ENCODE measurements around the gene TMEM272.
"Not testable (repeated sequence)": the region's sequence is repeated elsewhere in the genome, so short reads cannot be mapped to it uniquely, and the experiment has no call there.

TMEM272 gene

DNA sequence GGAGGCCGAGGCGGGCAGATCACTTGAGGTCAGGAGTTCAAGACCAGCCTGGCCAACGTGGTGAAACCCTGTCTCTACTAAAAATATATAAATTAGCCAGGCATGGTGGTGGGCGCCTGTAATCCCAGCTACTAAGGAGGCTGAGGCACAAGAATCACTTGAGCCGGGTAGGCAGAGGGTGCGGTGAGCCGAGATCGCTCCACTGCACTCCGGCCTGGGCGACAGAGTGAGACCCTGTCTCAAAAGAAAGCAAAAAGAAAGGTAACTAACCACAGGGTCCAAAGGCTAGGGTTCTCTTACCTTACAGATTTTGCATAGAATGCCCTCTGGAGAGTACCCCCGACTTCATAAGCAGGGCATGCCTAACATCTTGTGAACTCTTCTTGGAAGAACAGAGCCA is 20.3 kb downstream of the TMEM272 start:
- DNase-seq = not testable (repeated sequence)

DNA sequence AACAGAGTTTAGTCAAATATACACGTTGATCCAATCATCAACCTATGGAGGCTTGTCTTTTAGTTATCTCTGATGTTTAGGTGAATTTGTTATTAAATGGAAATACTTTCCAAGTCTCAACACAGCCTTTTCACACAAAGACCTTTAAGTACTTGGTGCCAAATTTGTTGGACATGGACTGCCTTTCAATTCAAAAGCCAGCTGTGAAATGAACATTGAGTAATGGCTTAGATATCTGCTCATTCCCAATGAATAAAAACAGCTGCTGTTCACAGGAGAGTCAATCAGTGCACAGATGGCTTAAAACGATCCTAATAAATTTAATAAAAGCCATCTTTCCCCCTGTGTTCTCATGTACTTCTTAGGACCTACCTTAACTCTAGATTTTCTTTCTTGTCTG is 21.1 kb downstream of the TMEM272 start:
- no peak for DNase-seq

DNA sequence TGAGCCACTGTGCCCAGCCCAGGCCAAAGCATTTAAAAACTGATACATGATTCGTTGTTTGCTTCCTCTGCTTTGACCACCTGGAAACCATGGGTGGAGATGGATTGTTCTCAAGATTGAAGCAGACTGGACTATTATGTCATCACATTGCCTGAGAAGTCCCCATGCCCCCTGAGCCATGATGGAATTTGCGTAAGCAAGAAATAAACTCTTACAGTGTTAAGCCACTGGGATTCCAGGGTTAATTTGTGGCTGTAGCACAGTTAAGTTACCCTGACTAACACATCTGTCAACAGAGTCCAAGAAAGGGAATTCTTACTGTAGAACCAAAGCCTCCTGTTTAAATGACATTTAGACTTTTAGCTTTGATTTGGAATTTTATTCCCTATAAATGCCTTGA is 21.6 kb downstream of the TMEM272 start:
- no peak for DNase-seq

DNA sequence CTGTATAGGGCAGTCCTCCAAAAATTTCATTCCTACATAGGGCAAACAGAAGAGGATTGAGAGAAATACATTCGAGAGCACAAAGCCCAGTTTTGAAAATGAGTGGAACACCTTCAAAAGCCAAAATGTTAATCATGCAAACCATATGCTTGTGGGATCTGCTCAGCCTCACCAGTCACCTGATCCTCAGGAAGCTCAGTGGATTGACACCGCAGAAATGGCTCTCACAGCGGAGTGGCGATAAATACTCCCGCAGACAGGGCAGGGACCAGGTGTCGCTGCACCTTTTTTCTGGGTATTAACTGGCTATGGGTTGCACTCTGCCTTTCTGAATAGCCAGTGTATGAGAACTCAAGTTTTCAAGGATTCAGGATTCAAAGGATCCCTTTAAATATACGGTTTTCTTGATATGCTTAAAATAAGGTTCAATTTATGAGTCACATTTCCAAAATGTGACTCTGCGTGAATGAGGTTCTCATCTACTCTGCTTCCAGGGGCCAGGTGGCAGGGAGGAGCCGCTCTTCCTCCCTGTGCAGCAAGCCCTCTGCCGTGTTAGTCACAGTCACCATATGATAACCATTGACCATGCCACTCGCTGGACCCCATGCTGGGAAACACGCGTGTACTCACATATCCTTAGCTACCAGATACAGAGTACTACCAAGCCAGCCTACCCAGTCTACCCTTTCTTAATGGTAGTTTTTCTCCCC is 22.7 kb downstream of the TMEM272 start:
- peak in 1 of 14 donors; percentile 84 for DNase-seq

DNA sequence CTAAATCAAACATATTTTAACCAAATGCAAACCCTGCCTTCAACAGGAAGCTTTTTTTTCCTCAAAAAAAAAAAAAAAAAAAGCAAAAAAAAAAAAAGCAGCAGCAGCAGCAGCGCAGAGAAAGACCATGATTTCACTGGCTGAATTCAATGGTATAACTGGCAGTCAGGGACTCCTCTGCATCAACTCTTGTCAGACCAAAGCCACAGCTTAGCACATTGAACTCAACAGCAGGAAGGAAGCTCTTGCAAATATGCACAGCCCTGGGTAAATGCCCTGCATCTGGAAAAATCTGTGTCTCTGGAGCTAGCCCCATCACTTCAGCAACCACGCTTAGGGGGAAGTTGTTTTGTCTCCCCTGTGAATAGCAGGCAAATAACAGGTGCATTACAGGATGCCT is 23.4 kb downstream of the TMEM272 start:
- DNase-seq = peak in 1 of 14 donors; percentile 66

DNA sequence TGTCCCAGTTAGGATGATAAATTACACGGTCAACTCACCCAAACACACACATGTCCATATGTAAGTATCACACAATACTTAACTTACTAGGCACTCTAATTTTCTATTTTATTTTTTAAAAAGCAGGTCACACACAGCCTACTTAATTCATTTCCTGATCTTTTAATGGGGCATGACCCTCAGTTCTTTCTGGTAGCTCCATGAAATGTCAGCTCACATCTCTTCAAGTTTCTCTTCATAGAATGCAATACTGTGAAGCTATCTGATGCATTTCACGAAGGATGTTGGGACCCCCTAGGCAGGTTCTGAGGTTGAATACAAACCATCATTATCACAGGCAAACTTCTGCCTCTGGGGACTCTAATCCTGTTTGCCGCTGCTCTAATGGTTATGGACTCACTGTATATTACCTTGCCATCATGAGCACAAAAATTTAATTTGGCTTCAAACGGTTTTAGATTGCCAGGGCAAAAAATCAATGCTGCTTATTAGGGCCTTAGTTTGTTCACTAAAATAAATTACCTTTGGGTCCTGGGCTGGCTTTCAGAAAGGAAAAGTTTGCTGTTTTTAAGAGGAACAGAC is 24.9 kb downstream of the TMEM272 start:
- no peak for DNase-seq

DNA sequence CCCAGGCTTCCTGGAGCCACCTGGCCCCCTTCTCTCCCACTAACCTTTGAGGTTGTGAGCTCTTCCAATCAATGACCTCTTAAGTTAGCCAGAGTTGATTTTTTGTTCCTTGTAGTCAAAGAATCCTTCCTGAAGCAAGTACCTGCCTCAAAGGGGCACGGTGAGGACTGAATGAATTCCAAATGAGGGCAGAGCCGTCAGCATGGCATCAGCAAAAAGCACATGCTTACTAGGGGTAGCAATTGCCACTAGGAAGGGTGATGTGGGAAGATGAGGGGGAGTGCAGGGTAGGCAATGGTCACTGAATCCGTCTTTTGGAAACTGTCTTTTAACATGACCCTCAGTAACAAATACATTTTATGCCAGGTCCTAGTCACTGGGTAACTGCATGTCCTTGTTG is 25.4 kb downstream of the TMEM272 start:
- no peak for DNase-seq

DNA sequence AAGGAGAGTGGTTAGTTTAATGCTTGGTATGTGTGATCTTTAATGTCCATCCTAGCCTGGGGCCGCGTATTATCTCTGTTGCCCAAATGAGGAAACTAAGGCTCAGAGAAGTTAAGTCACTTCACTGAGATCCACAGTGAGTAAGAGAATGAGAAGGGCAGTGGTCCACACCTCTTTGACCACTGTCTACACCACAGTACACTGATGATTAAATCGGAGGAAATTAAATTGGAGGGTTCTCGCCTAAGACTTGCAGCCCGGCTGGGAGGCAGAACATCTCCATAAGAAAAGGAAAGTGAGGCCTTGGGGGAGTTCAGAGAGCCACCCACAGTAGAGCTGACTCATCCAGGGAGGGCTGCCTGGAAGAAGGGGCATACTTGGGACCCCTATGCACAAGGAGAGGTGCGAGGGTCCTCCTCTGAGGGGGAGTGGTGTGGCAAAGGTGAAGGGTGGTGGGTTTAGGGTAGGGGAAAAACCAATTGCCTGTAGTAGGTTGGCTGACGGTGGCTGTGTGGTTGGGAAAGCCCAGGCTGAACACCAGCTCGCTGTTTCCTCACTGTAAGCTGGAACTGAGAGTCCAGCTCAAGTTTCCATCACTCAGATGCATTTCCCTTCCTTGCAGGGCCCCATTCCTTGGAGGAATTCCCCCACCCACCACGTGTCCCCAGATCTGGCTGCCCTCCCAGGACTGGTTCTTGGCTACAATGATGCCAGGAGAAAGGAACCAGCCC is 26.0 kb downstream of the TMEM272 start:
- peak in 5 of 14 donors; percentile 14 to 32 (median 21) for DNase-seq

DNA sequence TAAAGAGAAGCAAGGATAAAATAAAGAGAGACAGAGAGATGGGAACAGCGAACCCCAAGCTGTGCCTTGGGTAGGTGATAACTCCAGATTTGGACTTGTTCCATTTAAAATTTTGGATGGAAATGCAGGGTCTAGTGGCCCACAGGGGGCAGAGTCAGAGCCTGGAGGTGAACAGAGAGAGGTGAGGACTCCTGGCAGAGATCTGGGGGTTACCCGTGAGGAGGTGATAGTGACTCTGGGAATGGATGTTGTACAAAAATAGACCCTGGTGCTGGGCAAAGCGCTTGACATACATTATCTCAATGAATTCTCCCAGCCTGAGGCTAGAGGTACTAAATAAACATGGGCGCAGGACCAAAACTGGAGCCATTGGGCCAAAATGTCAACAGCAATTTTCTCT is 26.7 kb downstream of the TMEM272 start:
- no peak for DNase-seq

DNA sequence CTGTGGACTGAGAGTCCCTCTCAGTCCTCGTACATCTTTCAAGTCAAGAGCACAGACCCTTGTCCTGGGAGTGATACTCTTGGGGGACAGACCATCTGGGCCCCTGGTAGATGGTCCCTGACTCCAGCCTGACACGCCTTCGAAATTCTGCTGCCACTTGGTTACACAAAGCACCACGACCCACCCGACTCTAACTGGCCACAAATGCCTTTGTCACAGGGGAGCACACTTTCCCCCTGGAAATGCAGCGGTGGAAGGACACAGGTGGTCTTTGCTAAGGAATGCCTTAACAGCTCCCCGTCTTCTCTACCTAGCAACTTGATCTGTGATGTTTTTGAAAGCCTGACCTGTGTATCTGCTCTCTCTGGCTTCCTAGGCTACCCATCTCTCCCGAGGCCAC is 27.3 kb downstream of the TMEM272 start:
- DNase-seq = no peak

DNA sequence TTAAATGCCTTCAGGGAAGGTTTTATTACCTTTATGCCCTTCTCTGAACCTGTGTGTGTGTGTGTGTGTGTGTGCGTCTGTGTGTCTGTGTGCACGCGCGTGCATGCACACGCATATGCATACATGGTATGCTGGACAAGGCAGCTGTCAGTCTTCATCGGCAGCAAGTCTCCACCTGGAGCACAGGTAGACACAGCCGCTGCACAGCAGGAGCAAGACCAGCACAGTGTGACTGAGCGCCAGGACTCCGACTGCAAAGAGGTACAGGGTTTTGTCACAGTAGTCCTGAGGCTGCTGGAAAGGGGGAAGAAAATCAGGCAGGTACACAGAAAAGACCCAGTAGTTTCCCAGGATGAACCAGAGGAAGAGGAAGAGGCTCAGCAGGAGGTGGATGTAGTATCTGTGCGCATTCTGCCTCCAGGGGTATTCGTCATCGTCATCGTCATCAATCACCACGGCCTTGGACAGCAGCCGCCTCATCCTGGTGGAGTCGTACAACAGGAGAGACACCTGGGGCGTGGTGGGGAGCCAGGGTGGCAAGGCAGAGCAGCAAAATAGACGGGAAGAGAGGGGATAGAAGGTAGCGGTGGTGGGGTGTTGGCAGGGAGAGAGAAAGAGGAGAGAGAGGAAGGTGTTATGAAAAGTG is 28.2 kb downstream of the TMEM272 start:
- no peak for DNase-seq

DNA sequence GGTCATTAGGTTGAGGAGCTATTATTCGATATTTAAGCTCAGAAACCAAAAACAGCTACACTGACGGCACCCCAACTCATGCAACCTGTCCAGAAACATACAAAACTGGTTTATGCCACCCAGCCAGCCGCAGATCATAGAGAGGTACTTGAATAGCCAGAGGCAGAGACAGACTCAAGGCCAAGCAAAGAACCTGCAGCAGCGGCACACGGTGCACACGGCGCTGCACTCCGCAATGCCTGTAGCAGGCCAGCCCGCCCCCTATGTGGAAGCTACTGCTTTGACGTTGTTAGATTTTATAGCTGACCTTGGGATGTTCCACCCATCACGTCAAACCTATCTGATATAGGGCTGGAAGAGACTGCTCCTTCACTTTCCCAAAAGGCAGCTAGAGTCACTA is 29.1 kb downstream of the TMEM272 start:
- no peak for DNase-seq

DNA sequence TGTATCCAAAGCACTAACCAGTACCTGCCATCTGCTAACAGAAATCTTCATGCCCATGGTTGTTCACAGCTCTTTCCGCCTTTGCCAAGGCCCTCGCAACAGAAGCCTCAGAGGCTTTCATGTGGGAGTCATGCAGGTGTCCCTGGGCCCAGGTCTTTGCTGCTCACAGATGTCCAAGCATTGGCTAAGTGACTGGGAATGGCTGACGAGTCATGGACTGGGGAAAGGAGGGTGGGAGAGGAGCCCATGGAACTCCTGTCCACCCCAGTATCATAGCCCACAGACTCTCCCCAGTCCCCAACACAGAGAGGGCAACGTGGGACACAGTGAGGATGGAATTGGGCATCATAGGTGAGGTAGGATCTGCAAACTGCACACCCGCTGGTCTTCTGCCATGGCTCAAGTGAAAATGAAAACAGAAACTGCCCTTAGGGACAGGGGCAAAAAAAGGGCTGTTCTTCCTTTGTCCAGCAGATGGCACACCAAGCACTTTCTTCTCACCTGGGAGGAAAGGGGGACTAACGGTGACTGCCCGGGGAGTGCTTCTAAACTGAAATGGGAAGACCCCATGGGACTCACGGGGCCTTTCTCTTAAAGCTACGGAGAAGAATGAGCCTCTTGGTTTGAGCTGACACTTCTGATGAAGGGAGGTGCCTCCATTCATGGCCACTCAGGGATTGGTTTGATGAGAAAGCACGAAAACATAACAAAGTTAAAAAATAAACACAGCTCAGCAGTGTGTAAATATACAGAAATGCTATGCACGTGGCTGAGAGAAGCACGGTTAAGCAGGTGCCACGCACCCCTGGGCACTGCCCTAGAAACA is 29.9 kb downstream of the TMEM272 start:
- DNase-seq = peak in 10 of 14 donors; percentile 12 to 52 (median 22)

DNA sequence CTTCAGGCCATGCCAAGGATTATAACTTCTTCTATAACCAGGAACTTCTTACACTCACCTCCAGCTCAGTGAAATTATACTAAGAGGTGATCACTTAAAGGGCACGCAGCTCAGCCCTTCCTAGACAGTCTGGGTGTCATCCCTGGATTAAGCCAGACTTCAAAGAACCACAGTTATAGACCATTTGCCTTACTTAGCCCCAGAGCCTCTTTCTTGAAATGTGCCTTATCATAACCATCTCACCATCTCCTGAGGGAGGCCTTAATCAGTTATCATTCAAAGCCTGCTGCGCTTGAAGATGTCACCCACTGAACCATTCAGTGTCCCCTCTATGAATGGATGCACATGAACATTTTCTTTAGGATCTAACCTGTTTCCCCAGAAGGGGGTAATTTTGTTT is 30.9 kb downstream of the TMEM272 start:
- DNase-seq = no peak

DNA sequence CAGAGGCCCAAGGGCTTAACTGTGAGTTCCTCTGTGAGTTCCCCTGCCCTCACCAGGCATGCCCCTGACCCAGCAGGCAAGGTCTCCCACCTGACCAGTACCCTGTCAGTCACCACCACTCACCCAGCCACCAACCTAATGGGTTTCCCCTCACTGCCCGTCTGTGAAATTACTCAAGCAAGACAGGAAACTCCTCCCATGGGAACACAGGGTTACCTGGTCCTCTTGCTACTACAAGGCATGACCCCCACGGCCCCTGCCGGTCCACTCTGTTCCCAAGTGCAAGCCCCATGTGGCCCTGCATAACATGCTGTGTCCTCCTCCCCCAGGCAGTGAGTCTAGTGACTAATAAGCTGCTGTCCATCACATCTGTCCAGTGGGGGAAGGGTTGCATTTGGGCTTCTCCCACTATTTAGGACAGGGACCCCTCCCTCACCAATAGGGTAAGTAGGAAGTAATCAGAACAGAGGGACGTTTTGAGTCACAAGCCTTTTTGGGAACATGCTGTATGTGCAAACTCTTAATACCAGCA is 33.0 kb downstream of the TMEM272 start:
- peak in 1 of 14 donors; percentile 10 for DNase-seq

DNA sequence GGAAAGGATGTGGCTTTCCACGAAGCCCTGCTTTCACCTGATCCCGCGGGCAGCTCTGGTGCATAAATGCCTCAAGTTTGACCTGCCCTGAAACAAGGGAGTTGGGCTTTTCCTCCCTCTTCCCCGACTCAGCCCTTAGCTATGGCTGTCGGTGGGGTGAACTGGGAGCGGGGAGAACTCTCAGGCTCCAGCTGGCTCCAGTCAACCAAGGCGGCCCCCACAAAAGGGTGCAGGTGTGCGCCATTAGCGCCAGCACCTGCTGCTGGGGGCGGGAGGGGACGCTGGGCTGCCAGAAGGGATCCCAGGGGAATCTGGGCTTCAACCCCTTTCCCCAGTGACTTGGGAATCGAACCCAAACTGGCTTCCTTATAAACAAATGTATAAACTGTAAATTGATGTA is 33.9 kb downstream of the TMEM272 start:
- DNase-seq = no peak

DNA sequence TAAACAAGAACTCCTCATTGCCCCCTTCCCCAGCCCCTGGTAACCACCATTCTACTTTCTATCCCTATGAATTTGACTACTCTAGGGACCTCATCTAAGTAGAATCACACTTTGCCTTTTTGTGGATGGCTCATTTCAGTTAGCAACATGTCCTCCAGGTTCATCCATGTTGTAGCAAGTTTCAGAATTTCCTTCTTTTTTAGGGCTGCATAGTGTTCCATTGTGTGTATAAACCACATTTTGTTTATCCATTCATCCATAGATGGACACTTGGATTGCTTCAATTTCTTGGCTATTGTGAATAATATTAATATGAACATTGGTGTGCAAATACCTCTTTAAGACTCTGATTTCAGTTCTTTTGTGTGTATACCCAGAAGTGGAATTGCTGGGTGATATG is 36.2 kb downstream of the TMEM272 start:
- DNase-seq = no peak

DNA sequence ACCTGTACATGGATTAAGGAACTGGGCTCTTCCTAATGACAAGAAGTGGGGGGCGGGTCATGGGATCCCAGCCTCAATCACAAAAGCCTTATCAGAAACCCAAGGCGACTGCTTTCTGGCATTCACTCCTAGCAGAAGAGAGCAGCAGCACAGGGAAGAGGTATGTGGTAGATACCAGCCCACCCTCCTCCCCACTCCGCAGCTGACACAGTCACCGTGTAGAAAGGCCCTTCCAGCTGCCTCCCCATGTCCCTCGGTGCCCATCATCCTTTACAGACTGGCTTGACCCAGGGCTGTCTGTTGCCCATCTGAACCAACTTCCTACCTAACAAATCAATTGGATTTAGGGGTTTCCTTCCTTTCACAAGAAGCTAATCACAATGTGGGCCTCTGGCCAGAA is 37.9 kb downstream of the TMEM272 start:
- DNase-seq = no peak

DNA sequence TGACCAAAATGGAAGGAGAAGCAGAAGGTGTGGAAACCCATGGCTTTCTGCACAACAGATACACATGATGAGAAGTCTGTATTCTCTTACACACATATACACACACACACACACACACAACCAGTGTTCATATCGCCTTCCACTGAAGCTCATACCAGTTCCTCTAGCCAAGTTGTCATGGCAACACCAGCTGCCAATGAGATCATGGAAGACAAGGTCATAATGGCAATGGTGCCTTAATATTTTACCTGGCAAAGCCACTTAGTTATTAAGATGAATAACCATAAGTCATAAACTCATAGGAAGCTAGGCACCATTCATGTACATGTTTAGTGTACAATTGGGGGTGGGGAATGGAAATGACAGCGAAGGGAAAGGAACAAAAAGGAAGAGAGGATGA is 38.4 kb downstream of the TMEM272 start:
- DNase-seq = no peak

DNA sequence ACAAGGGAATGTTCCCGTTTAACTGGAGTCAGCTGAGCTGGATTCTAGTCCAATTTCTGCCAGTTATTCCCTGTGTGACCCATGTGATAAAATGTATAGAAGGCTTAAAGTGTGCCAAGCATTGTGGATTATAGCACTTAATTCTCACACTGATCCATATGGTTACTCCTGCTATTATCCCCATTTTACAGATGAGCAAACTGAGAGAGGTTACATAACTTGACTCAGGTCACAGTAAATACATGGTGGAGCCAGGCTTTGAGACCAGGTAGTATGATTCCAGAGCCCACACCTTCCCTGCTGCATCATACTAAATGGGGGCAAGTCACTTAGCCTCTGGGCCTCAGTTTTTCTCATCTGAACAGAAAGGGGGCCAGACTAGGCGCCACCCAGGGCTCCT is 39.1 kb downstream of the TMEM272 start:
- DNase-seq = no peak

DNA sequence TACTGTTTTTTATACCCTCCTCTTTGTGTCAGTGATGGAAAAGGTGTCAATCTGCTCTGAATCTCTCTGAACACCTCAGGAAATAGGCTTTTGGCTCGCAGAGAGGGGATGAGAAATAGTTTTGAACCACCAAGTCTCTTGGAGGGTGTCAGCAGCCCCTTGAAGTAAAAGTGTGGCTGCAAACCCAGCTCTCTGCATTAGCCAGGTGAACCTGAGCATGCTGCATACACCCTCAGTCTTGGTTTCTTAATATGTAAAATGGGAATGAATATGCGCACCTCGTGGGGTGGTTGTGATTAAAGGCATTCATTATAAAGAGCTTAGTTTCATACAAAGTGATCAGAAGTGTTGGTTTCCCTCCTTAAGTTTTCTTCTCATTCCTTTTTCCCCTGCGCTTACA is 39.7 kb downstream of the TMEM272 start:
- peak in 2 of 14 donors; percentile 17 to 45 for DNase-seq
